Neural cell (in vitro differentiated cells): ENCODE measurements around the gene BUD23.

ENCODE experiments used
- CTCF ChIP-seq: fragments of 450-650 bp; IDR thresholded peaks from 2 replicates; pipeline ENCODE4 v1.5.1; 2014; ENCODE audit warnings: antibody characterized with exemption, mild to moderate bottlenecking, moderate library complexity; ENCODE audit not compliant: poor library complexity, severe bottlenecking
- REST ChIP-seq: IDR thresholded peaks from 2 replicates; pipeline ENCODE4 v1.6.1; 2012; ENCODE audit warnings: borderline replicate concordance
- SMC3 ChIP-seq: fragments of 450-650 bp; conservative IDR thresholded peaks from 2 replicates; pipeline ENCODE4 v1.6.1; 2014; ENCODE audit warnings: antibody characterized with exemption, mild to moderate bottlenecking, moderate library complexity; ENCODE audit not compliant: poor library complexity

- TF ChIP-seq CTCF (no peak), SMC3 (no peak), REST (no peak)
These were observed 3.7 kb upstream of the BUD23 start for GRCh38 chr7:73679709-73680108.
